ENCODE measurements around the gene HOXB2. TPM values are rescaled to one million over a fixed set of nuclear protein-coding genes. Genes with fewer than 3 reads are reported as not detected.
A peak's percentile ranks its signal among the peaks of the same experiment; 100 is the strongest.

Gene HOXB2
- total and polyA plus RNA-seq, 9 of the 15 experiments (the other 6 are each of a cell fraction or from before 2014, with no cell fraction given): 2.1 to 97.7 (median 21.2) TPM

DNA sequence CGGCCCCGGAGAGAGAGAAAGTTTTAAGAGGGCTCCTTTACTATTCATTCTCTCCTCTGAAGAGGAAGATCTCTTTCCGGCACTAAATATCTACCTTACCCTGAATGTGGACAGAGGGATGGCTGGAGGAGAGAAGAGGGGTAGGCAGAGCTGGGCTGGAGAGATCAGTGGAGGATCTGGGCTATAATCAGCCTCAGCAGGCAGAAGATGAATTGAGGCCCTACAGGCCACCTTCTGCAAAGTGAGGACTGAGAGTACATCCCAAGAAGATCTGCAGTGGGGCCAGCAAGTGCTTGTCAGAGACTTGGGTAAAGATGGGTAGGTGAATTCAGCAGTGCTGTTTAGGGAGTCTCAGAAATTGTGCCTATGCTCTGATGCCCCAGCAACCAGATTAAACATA lies 7.6 kb downstream of the HOXB2 start:
- intact Hi-C loops (cut with micrococcal nuclease): no loop called here
- POLR2A ChIA-PET: interaction anchor here (0.6 to 1.9 kb wide), 3 partner anchors 10 to 129 kb away, joined by 3 to 8 read pairs (median 3); no protein-coding TSS in a partner anchor
- peaks cover 17 to 27% of the 10 kb centered on the region in 2 experiments for H3K4me1 ChIP-seq (replicated peaks in 1 of 2; ENCODE audit: control insufficient read depth in 2 of 2, insufficient read depth in 2 of 2, low read length in 2 of 2)
- H3K9me1 ChIP-seq (ENCODE audit: control insufficient read depth, insufficient read depth, low read length): no peaks in the 10 kb centered on the region
- H4K20me1 ChIP-seq (replicated peaks; ENCODE audit: control insufficient read depth, insufficient read depth, low read length): no peaks in the 10 kb centered on the region
- in situ Hi-C loops (cut with MboI): no loop called here
- H3K4me2 ChIP-seq (ENCODE audit: insufficient read depth, low read length): no peak overlapping the region; the same call in 1 of the 2 replicates
- TF ChIP-seq, protein P1, sequence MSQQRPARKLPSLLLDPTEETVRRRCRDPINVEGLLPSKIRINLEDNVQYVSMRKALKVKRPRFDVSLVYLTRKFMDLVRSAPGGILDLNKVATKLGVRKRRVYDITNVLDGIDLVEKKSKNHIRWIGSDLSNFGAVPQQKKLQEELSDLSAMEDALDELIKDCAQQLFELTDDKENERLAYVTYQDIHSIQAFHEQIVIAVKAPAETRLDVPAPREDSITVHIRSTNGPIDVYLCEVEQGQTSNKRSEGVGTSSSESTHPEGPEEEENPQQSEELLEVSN (IDR thresholded peaks at IDR 0.05; ENCODE audit: borderline replicate concordance in 1 of 2, extremely low read depth in 1 of 2, insufficient read depth in 1 of 2, insufficient read length in 1 of 2, low read depth in 1 of 2, low read length in 1 of 2, poor library complexity in 1 of 2, severe bottlenecking in 1 of 2): no peak
- no peak for TF ChIP-seq POLR2B (IDR thresholded peaks at IDR 0.05; ENCODE audit: low read depth, partially characterized antibody)
- TF ChIP-seq POLR2G (IDR thresholded peaks at IDR 0.05; ENCODE audit: low read depth, low read length): no peak
- TF ChIP-seq, protein P2, sequence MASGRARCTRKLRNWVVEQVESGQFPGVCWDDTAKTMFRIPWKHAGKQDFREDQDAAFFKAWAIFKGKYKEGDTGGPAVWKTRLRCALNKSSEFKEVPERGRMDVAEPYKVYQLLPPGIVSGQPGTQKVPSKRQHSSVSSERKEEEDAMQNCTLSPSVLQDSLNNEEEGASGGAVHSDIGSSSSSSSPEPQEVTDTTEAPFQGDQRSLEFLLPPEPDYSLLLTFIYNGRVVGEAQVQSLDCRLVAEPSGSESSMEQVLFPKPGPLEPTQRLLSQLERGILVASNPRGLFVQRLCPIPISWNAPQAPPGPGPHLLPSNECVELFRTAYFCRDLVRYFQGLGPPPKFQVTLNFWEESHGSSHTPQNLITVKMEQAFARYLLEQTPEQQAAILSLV (tag; IDR thresholded peaks at IDR 0.05): no peak
- TF ChIP-seq MNT (conservative IDR thresholded peaks at IDR 0.05): 0 out of 4 replicates have a peak, but pooled peaks of 1 of the 2 experiments have one; percentile 28
- peak; percentile 17; the same call in 1 of the 2 replicates for TF ChIP-seq LARP7 (IDR thresholded peaks at IDR 0.05)
- no peak for TF ChIP-seq KLF10 (CRISPR knock-in tag; IDR thresholded peaks at IDR 0.05)
- TF ChIP-seq NRF1 (conservative IDR thresholded peaks at IDR 0.05 in 1 of 2, IDR thresholded peaks at IDR 0.05 in 1 of 2): 0 out of 4 replicates have a peak, but pooled peaks of 1 of the 2 experiments have one; percentile 3
- TF ChIP-seq RUNX1 (IDR thresholded peaks at IDR 0.05; ENCODE audit: low read depth): no peak
- no peak for TF ChIP-seq ZEB2 (IDR thresholded peaks at IDR 0.05)
- H2AFZ ChIP-seq (ENCODE audit: low read depth, low read length): no peak overlapping the region; the same call in 1 of the 2 replicates
- CTCF ChIA-PET (ENCODE audit: low intra/inter-chr PET ratio): no interaction called here
- 92% methylated on average over 3 of the region's 3 CpGs for WGBS (ENCODE audit: insufficient coverage, low coverage, missing lambda C conversion rate)
- H3K27me3 ChIP-seq (ENCODE audit: control insufficient read depth in 2 of 2, insufficient read depth in 2 of 2, low read length in 2 of 2): no peaks in the 10 kb centered on the region
- ATAC-seq (no peak), FAIRE-seq (no peak), DNase-seq (ENCODE audit: extremely low read depth in 1 of 4, low spot score in 3 of 4) (no peak)
- H3K79me2 ChIP-seq (ENCODE audit: control insufficient read depth, insufficient read depth, low read length): peaks cover 26% of the 10 kb centered on the region
- H3K4me3 ChIP-seq: no peak overlapping the region
- H3K9me3 ChIP-seq (replicated peaks; ENCODE audit: control insufficient read depth, insufficient read depth, low read depth, low read length): no peaks in the 10 kb centered on the region
- no peak overlapping the region; a peak in 1 of 4 replicates for H3K9ac ChIP-seq (ENCODE audit: insufficient read depth in 1 of 2, low read depth in 2 of 2, low read length in 2 of 2)
- BruUV-seq (replicated peaks): no TSS peak
- H3K36me3 ChIP-seq (ENCODE audit: control insufficient read depth, insufficient read depth, low read length): peaks cover 10% of the 10 kb centered on the region; the same call in 1 of the 3 replicates
- H3K27ac ChIP-seq (ENCODE audit: extremely low read depth, low read depth, low read length): peak overlapping the region; percentile 54; the same call in 2 of the 3 replicates
